Endodermal cell (in vitro differentiated cells): ENCODE measurements around the gene GPRIN1. TPM values are rescaled to one million over a fixed set of nuclear protein-coding genes. Genes with fewer than 3 reads are reported as not detected.
A peak's percentile ranks its signal among the peaks of the same experiment; 100 is the strongest.

Source experiments
- DNase-seq: peaks from one replicate; pipeline ENCODE4 v3.0.0-alpha.2; 2017
- H3K27ac ChIP-seq: 2 replicates; pipeline ENCODE4 v1.5.1; 2013; ENCODE audit warnings: mild to moderate bottlenecking, low read depth, low read length, moderate library complexity
- H3K27me3 ChIP-seq: 2 replicates; pipeline ENCODE4 v1.6.1; 2013; ENCODE audit warnings: mild to moderate bottlenecking, low read length, moderate library complexity; ENCODE audit not compliant: insufficient read depth, control insufficient read depth, poor library complexity, severe bottlenecking
- H3K36me3 ChIP-seq: 2 replicates; pipeline ENCODE4 v1.7.0; 2013; ENCODE audit warnings: mild to moderate bottlenecking, low read length, moderate library complexity; ENCODE audit not compliant: control insufficient read depth, insufficient read depth
- H3K4me1 ChIP-seq: one replicate; pipeline ENCODE4 v1.7.0; 2013; ENCODE audit warnings: low read length; ENCODE audit not compliant: control insufficient read depth, insufficient read depth
- H3K4me3 ChIP-seq: 2 replicates; pipeline ENCODE4 v1.5.1; 2013; ENCODE audit warnings: mild to moderate bottlenecking, low read length, moderate library complexity
- H3K9ac ChIP-seq: 2 replicates; pipeline ENCODE4 v1.6.1; 2013; ENCODE audit warnings: mild to moderate bottlenecking, low read length, moderate library complexity; ENCODE audit not compliant: poor library complexity, severe bottlenecking; ENCODE audit errors: extremely low read depth
- H3K9me3 ChIP-seq: 2 replicates; pipeline ENCODE4 v1.6.1; 2013; ENCODE audit warnings: mild to moderate bottlenecking, low read length, moderate library complexity; ENCODE audit not compliant: control insufficient read depth
- H3K27ac Mint-ChIP-seq: 2 replicates; pipeline ENCODE4 v1.8.0; 2020; ENCODE audit warnings: mixed read lengths
- H3K27me3 Mint-ChIP-seq: 2 replicates; pipeline ENCODE4 v1.8.0; 2021; ENCODE audit warnings: mild to moderate bottlenecking, mixed read lengths; ENCODE audit not compliant: insufficient read depth
- H3K36me3 Mint-ChIP-seq: 2 replicates; pipeline ENCODE4 v1.8.0; 2020; ENCODE audit warnings: low read depth, mixed read lengths
- H3K4me1 Mint-ChIP-seq: 2 replicates; pipeline ENCODE4 v1.8.0; 2020; ENCODE audit warnings: mixed read lengths
- H3K4me3 Mint-ChIP-seq: 2 replicates; pipeline ENCODE4 v1.8.0; 2020; ENCODE audit warnings: mild to moderate bottlenecking, moderate library complexity, mixed read lengths
- H3K9me3 Mint-ChIP-seq: 2 replicates; pipeline ENCODE4 v1.8.0; 2020; ENCODE audit warnings: mild to moderate bottlenecking, mixed read lengths
- CTCF ChIP-seq: fragments of 200-600 bp; sonication (generic); conservative IDR thresholded peaks from 2 replicates; pipeline ENCODE4 v1.5.0; 2021; ENCODE audit warnings: antibody characterized with exemption, mild to moderate bottlenecking
- WGBS, 2 experiments: methylation state at CpG; one replicate each; pipeline versions ENCODE4 v1.1.5 to v1.1.7; 2013; ENCODE audit warnings: missing lambda C conversion rate in 2 of 2, mixed read lengths in 1 of 2; ENCODE audit not compliant: insufficient coverage in 1 of 2, insufficient read length in 1 of 2; 5-methylcytosine and 5-hydroxymethylcytosine counted together
- total RNA-seq, 2 donors: library from RNA; stranded (reverse); fragmentation: NEBNext Ultra II Directional in 1 of 2; extraction: Animal tissue kit (Norgen Biotek cat#: 25700) in 1 of 2; gene quantifications; 2 replicates in 1 of 2; 3 replicates in 1 of 2; pipeline ENCODE4 v1.2.1, GENCODE V29; 2021

The GPRIN1 gene
- total RNA-seq, 2 donors from 2014 or later = 4.5 to 4.9 TPM

- Histone ChIP-seq H3K4me3 (no peak overlapping the region), H3K4me1 (peaks cover 6% of the 10 kb centered on the region), H3K9ac (no peak overlapping the region), H3K36me3 (no peaks in the 10 kb centered on the region), H3K9me3 (no peaks in the 10 kb centered on the region), H3K27me3 (no peaks in the 10 kb centered on the region), H3K27ac (no peak overlapping the region)
- Mint-ChIP-seq H3K4me3 (no peak overlapping the region), H3K27me3 (no peaks in the 10 kb centered on the region), H3K9me3 (peaks cover 13% of the 10 kb centered on the region), H3K4me1 (peaks cover 7% of the 10 kb centered on the region), H3K27ac (peak overlapping the region; percentile 83), H3K36me3 (peaks cover 2% of the 10 kb centered on the region)
- no peak for TF ChIP-seq CTCF
- DNase-seq = peak; percentile 88
- WGBS, 2 experiments = 49 to 75% methylated on average over 5 to 6 of the region's 6 CpGs
These were observed 44.1 kb downstream of the GPRIN1 start for GRCh38 chr5:176565760-176566288.

GRCh38 chr5:176564002-176564401 is 46.0 kb downstream of the GPRIN1 start:
- Histone ChIP-seq H3K36me3 (no peaks in the 10 kb centered on the region), H3K27ac (no peak overlapping the region), H3K4me1 (peaks cover 6% of the 10 kb centered on the region), H3K9me3 (no peaks in the 10 kb centered on the region), H3K27me3 (no peaks in the 10 kb centered on the region), H3K4me3 (no peak overlapping the region), H3K9ac (no peak overlapping the region)
- Mint-ChIP-seq H3K36me3 (peaks cover 2% of the 10 kb centered on the region), H3K4me3 (no peak overlapping the region), H3K27ac (no peak overlapping the region), H3K27me3 (no peaks in the 10 kb centered on the region), H3K4me1 (peaks cover 7% of the 10 kb centered on the region), H3K9me3 (peaks cover 14% of the 10 kb centered on the region)
- WGBS, 2 experiments = 90 to 93% methylated on average over 10 of the region's 10 CpGs
- no peak for DNase-seq
- no peak for TF ChIP-seq CTCF

- peak; percentile 43 for DNase-seq
- Histone ChIP-seq H3K27me3 (no peaks in the 10 kb centered on the region), H3K4me3 (no peak overlapping the region), H3K4me1 (peaks cover 6% of the 10 kb centered on the region), H3K36me3 (no peaks in the 10 kb centered on the region), H3K27ac (no peak overlapping the region), H3K9ac (no peak overlapping the region), H3K9me3 (no peaks in the 10 kb centered on the region)
- Mint-ChIP-seq H3K27me3 (no peaks in the 10 kb centered on the region), H3K4me3 (no peak overlapping the region), H3K4me1 (peaks cover 7% of the 10 kb centered on the region), H3K36me3 (peaks cover 2% of the 10 kb centered on the region), H3K27ac (no peak overlapping the region), H3K9me3 (peaks cover 17% of the 10 kb centered on the region)
- TF ChIP-seq CTCF = no peak
- 79 to 81% methylated on average over 6 to 8 of the region's 10 CpGs for WGBS, 2 experiments
These were observed 47.8 kb downstream of the GPRIN1 start for GRCh38 chr5:176562189-176562588.
